ENCODE results near the gene COQ3.
"Not testable (repeated sequence)": the region's sequence is repeated elsewhere in the genome, so short reads cannot be mapped to it uniquely, and the experiment has no call there.

COQ3 gene

GRCh38 chr6:99384507-99384906, 9.5 kb downstream of the COQ3 start:
- no peak for DNase-seq (ENCODE audit: low read depth)

GRCh38 chr6:99378636-99379035, 15.4 kb downstream of the COQ3 start:
- DNase-seq (ENCODE audit: low read depth) = no peak

- no peak for DNase-seq (ENCODE audit: low read depth)
Observed at GRCh38 chr6:99369533-99369932, 24.5 kb downstream of the COQ3 start.

- no peak for DNase-seq (ENCODE audit: low read depth)
Observed at GRCh38 chr6:99366852-99367251, 27.1 kb downstream of the COQ3 start.

- DNase-seq (ENCODE audit: low read depth) = no peak
Observed at GRCh38 chr6:99364026-99364425, 30.0 kb downstream of the COQ3 start.

- DNase-seq (ENCODE audit: low read depth) = no peak
Observed at GRCh38 chr6:99362678-99363268, 31.2 kb downstream of the COQ3 start.

GRCh38 chr6:99359800-99360199, 34.2 kb downstream of the COQ3 start:
- no peak for DNase-seq (ENCODE audit: low read depth)

GRCh38 chr6:99356641-99357040, 37.4 kb downstream of the COQ3 start:
- DNase-seq (ENCODE audit: low read depth) = no peak

- DNase-seq (ENCODE audit: low read depth) = no peak
Observed at GRCh38 chr6:99354983-99355382, 39.0 kb downstream of the COQ3 start.

GRCh38 chr6:99353126-99353525, 40.9 kb downstream of the COQ3 start:
- no peak for DNase-seq (ENCODE audit: low read depth)

- DNase-seq (ENCODE audit: low read depth) = no peak
Observed at GRCh38 chr6:99350573-99350972, 43.4 kb downstream of the COQ3 start.

GRCh38 chr6:99349171-99350141, 44.5 kb downstream of the COQ3 start, which contains the start of gene FAXC:
Gene FAXC, minus strand, starts transcription at chr6:99349674. Its CDS starts 302 bp downstream, at chr6:99349372.
- DNase-seq (ENCODE audit: low read depth) = no peak

GRCh38 chr6:99348288-99349170, 45.5 kb downstream of the COQ3 start:
- DNase-seq (ENCODE audit: low read depth) = no peak

GRCh38 chr6:99347804-99348203, 46.2 kb downstream of the COQ3 start:
- DNase-seq (ENCODE audit: low read depth) = no peak

GRCh38 chr6:99346595-99346994, 47.4 kb downstream of the COQ3 start:
- DNase-seq (ENCODE audit: low read depth) = no peak

- no peak for DNase-seq (ENCODE audit: low read depth)
Observed at GRCh38 chr6:99345164-99345563, 48.8 kb downstream of the COQ3 start.

- no peak for DNase-seq (ENCODE audit: low read depth)
Observed at GRCh38 chr6:99344289-99344688, 49.7 kb downstream of the COQ3 start.

GRCh38 chr6:99341862-99342455, 52.0 kb downstream of the COQ3 start:
- no peak for DNase-seq (ENCODE audit: low read depth)

GRCh38 chr6:99338188-99338587, 55.8 kb downstream of the COQ3 start:
- no peak for DNase-seq (ENCODE audit: low read depth)

GRCh38 chr6:99335298-99335697, 58.7 kb downstream of the COQ3 start:
- not testable (repeated sequence) for DNase-seq (ENCODE audit: low read depth)

- no peak for DNase-seq (ENCODE audit: low read depth)
Observed at GRCh38 chr6:99334526-99335127, 59.4 kb downstream of the COQ3 start.

Measured in activated T-cell treated with anti-CD3 and anti-CD28 coated beads for 48 hours (primary cell).